ENCODE results near the gene PARD3. TPM values are rescaled to one million over a fixed set of nuclear protein-coding genes. Genes with fewer than 3 reads are reported as not detected.

The PARD3 gene
- total RNA-seq, 1 donor from 2014 or later, result 0.11 TPM

DNA sequence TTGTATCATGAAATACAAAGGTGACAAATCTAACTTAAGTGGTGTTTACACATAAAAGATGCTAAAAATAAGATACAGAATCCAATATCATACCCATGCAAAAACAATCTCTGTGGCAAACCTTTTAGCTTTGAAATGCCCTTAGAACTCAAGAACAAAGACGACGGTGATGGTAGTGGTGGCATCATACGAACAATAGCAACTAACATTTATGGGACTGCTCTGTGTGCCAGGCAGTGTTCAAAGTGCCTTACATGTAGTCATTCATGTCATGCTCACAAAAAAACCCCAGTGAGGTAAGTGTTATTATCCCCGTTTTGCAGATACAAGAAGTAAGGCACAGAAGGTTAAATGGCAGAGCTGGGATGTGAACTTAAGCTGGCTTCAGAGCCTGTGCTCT is 563.9 kb downstream of the PARD3 start:
- ChIA-PET CTCF (no interaction called here), POLR2A (no interaction called here)
- no peaks in the 10 kb centered on the region for H3K27me3 Mint-ChIP-seq
- H3K36me3 Mint-ChIP-seq (ENCODE audit: low read depth), result no peaks in the 10 kb centered on the region
- H3K27ac Mint-ChIP-seq, result no peak overlapping the region
- no peak for DNase-seq
- no peaks in the 10 kb centered on the region for H3K9me3 Mint-ChIP-seq
- intact Hi-C loops (cut with micrococcal nuclease), result no loop called here
- TF ChIP-seq, protein P1, sequence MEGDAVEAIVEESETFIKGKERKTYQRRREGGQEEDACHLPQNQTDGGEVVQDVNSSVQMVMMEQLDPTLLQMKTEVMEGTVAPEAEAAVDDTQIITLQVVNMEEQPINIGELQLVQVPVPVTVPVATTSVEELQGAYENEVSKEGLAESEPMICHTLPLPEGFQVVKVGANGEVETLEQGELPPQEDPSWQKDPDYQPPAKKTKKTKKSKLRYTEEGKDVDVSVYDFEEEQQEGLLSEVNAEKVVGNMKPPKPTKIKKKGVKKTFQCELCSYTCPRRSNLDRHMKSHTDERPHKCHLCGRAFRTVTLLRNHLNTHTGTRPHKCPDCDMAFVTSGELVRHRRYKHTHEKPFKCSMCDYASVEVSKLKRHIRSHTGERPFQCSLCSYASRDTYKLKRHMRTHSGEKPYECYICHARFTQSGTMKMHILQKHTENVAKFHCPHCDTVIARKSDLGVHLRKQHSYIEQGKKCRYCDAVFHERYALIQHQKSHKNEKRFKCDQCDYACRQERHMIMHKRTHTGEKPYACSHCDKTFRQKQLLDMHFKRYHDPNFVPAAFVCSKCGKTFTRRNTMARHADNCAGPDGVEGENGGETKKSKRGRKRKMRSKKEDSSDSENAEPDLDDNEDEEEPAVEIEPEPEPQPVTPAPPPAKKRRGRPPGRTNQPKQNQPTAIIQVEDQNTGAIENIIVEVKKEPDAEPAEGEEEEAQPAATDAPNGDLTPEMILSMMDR (IDR thresholded peaks at IDR 0.05), result no peak
- no peak overlapping the region for H3K4me3 Mint-ChIP-seq
- ATAC-seq (ENCODE audit: low read depth), result no peak
- no peaks in the 10 kb centered on the region for H3K4me1 Mint-ChIP-seq

DNA sequence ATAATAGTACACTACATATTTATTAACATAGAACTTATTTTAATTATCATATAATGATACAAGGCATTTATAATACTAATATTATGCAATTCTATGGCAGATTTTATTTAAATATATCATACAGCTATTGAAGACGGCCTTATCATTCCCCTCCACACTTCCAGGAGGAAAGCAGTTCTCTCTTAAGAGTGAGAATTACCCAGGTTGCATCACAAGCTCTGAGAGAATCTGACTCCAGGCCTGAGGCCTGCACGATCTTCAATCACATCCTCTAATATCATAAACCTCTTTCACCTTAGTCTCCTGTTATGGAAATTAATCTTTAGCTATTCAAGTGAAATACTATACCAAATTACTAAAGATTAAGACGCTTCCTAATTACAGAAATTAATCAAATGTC is 564.4 kb downstream of the PARD3 start:
- ChIA-PET POLR2A (no interaction called here), CTCF (no interaction called here)
- no peak for ATAC-seq (ENCODE audit: low read depth)
- intact Hi-C loops (cut with micrococcal nuclease), result no loop called here
- H3K4me3 Mint-ChIP-seq, result no peak overlapping the region
- H3K27ac Mint-ChIP-seq, result no peak overlapping the region
- H3K27me3 Mint-ChIP-seq, result no peaks in the 10 kb centered on the region
- H3K36me3 Mint-ChIP-seq (ENCODE audit: low read depth), result no peaks in the 10 kb centered on the region
- no peaks in the 10 kb centered on the region for H3K4me1 Mint-ChIP-seq
- no peak for DNase-seq
- no peaks in the 10 kb centered on the region for H3K9me3 Mint-ChIP-seq
- TF ChIP-seq, protein P1 (IDR thresholded peaks at IDR 0.05), result no peak

DNA sequence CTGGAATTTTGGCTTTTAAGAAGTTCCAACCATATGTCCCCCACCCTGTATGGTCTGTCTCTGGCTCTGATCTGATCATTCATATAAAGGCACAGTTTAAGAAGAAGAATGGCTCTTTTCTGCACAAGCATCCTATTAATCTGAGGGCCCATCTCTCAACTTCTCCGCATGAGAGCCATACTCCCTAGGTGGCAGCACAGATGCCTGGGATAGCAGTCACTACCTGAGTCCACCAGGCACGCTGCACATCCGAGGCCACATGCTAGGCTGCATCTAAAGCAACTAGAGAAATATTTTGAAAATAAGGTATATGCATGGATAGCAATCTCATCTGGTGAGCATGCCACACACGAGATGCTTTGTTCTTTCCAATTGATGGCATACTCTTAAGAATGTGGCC is 565.5 kb downstream of the PARD3 start:
- no peaks in the 10 kb centered on the region for H3K4me1 Mint-ChIP-seq
- H3K36me3 Mint-ChIP-seq (ENCODE audit: low read depth), result no peaks in the 10 kb centered on the region
- no peak for ATAC-seq (ENCODE audit: low read depth)
- H3K9me3 Mint-ChIP-seq, result no peaks in the 10 kb centered on the region
- intact Hi-C loops (cut with micrococcal nuclease), result no loop called here
- no peak overlapping the region for H3K4me3 Mint-ChIP-seq
- CTCF ChIA-PET, result no interaction called here
- POLR2A ChIA-PET, result no interaction called here
- no peak overlapping the region for H3K27ac Mint-ChIP-seq
- no peak for DNase-seq
- no peaks in the 10 kb centered on the region for H3K27me3 Mint-ChIP-seq
- TF ChIP-seq, protein P1 (IDR thresholded peaks at IDR 0.05), result no peak

DNA sequence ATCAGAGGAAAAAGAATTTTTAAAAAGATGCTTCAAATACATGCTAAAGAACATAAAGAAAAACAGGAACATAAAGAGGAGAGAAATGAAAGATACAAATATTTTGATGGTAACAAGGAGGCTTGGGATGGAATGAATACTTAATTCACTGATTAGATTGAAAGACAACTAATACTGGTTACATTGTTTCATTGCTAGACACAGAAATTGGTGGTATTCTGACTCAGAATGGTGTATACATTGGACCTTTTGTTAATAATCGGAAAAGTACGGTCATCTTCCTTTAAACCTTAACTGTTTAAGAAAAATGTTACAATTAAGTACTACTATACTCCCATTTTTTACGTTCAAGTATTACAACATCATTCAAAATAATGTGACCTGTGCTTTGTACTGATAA is 567.5 kb downstream of the PARD3 start:
- Mint-ChIP-seq H3K27ac (no peak overlapping the region), H3K4me3 (no peak overlapping the region), H3K36me3 (ENCODE audit: low read depth) (no peaks in the 10 kb centered on the region), H3K27me3 (no peaks in the 10 kb centered on the region), H3K9me3 (no peaks in the 10 kb centered on the region), H3K4me1 (no peaks in the 10 kb centered on the region)
- CTCF ChIA-PET, result no interaction called here
- DNase-seq (no peak), ATAC-seq (ENCODE audit: low read depth) (no peak)
- POLR2A ChIA-PET, result no interaction called here
- intact Hi-C loops (cut with micrococcal nuclease), result no loop called here
- TF ChIP-seq, protein P1 (IDR thresholded peaks at IDR 0.05), result no peak

DNA sequence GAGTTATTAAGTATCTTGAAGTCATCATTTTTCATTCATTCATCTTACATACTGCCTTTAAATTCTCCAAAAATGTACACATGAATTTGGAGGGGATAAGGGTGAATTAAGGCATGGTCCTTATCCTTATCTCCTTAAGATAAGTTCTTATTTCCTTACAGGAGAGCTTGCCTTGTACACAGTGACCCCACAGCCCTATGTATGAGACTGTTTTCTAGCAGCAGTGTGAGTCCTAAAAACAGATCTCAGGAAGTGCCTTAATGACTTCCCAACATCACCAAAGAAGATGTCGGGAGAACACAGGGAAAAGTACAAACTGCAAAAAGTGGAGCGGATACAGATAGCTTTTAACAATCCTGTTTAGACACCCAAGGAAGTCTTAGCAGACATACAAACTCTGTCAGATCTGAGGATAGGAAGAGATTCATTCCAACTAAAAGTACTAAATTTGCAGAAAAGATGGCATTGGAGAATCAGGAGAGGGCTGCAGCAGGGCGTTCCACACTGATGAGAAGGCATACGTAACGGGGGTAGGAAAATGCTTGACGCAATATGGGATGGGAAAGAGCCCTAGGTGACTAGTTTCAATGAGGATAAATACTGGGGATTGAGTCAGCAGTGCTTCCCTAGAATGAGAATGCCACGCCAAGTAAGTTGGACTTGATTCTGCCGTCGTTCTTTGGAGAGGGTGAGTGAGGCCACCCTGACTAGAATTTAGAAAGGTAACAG is 570.2 kb downstream of the PARD3 start:
- no peak overlapping the region for H3K4me3 Mint-ChIP-seq

More for the DNA sequence above, 570.2 kb downstream of the PARD3 start:
- Mint-ChIP-seq H3K27me3 (no peaks in the 10 kb centered on the region), H3K4me1 (no peaks in the 10 kb centered on the region), H3K27ac (no peak overlapping the region), H3K9me3 (no peaks in the 10 kb centered on the region), H3K36me3 (ENCODE audit: low read depth) (no peaks in the 10 kb centered on the region)
- ChIA-PET POLR2A (no interaction called here), CTCF (no interaction called here)
- ATAC-seq (ENCODE audit: low read depth) (no peak), DNase-seq (no peak)
- intact Hi-C loops (cut with micrococcal nuclease), result no loop called here
- TF ChIP-seq, protein P1 (IDR thresholded peaks at IDR 0.05), result no peak

Data from activated B cell treated with CpG ODN at 0.5 μM for 24 hours (primary cell).